ENCODE data around the gene PANK2.
"Not testable (repeated sequence)": the region's sequence is repeated elsewhere in the genome, so short reads cannot be mapped to it uniquely, and the experiment has no call there.

The PANK2 gene

DNA sequence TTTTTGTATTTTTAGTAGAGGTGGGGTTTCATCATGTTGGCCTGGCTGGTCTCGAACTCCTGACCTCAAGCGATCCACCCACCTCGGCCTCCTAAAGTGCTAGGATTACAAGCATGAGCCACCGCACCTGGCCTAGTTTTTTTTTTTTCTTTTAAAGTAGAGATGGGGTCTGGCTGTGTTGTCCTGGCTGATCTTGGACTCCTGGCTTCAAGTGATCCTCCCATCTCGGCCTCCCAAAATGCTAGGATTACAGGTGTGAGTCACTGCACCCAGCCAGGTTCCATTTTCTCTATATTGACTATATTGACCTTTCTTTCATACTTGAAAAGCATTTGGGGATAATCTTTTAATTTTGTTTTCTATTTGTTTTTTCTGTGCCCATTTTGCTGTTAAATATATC is 13.3 kb downstream of the PANK2 start:
- no peak for DNase-seq

DNA sequence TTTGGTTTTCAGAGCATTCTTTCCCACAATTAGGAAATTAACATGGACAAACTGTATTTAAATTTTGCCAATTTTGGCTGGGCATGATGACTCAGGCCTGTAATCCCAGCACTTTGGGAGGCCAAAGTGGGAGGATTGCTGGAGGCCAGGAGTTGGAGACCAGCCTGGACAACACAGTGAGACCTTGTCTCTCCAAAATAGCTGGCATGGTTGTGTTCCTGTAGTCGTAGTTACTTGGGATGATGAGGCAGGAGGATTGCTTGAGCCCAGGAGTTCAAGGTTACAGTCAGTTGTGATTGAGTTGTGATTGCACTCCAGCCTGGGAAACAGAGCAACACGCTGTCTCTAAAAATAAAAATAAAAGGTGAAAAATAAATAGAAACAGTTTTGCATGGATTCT is 15.0 kb downstream of the PANK2 start:
- DNase-seq = no peak

DNA sequence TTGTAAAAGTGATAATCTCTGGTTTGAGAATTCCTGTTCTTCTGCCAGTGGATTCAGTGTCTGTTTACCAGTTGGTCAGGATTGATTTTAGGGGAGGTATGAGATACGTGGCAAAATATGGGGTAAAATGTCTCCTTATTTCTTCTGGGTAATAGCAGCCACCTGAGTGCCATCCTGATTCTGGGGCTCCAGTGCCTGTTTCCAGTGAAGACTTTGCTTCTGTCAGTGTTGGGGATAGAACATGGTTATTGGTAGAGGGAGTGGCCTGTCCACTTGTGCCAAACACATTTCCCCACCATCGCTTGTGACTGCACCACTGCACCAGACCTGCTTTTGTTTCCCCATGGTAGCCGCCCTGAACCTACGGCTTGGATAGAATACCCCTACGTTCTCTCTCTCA is 15.7 kb downstream of the PANK2 start:
- no peak for DNase-seq

DNA sequence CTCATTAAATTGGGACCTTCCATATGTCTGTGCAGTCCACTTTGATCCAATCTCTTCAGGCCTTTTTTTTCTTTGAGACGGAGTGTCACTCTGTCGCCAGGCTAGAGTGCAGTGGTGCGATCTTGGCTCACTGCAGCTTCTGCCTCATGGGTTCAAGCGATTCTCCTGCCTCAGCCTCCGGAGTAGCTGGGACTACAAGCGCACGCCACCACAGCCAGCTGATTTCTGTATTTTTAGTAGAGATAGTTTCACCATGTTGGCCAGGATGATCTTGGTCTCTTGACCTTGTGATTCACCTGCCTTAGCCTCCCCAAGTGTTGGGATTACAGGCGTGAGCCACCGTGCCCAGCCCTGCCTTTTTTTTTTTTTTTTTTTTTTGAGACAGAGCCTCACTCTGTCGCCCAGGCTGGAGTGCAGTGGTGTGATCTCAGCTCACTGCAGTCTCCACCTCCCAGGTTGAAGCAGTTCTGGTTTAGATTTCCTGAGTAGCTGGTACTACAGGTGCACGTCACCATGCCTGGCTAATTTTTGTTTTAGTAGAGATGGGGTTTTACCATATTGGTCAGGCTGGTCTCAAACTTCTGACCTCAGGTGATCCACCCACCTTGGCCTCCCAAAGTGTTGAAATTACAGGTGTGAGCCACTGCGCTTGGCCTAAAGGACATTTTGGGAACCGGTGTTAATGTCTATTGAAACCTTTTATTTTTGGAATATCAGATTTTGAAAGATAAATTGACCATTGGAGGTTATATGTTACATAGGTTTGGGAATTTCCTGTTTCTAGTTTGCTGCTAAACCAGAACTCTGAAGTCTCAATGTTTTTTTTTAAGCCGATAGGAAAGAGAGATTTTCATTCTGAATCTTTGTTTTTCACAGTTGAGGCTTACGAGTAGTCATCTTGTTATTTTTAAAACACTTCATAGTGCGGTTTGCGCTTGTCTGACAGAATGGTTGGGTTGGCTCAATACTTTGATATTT is 17.8 kb downstream of the PANK2 start:
- DNase-seq = not testable (repeated sequence)

DNA sequence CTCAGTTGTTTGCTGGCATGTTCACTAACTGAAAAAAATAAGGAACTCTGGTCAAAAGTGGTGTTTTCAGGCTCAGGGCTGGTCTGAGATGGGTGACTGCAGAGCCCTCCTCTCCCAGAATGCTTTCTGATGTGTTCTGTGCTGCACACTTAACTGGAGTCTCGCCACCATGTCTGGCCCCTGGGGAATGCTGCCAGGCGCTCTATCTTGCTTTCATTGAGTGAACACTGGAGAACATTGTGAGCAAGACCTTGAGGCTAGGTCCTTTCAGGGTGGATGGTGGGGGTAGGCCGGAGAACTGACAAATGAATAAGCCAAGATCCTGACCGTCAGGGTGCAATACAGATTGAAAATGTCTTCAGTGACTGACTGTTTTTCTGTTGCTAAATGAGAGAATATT is 19.5 kb downstream of the PANK2 start:
- DNase-seq = no peak

DNA sequence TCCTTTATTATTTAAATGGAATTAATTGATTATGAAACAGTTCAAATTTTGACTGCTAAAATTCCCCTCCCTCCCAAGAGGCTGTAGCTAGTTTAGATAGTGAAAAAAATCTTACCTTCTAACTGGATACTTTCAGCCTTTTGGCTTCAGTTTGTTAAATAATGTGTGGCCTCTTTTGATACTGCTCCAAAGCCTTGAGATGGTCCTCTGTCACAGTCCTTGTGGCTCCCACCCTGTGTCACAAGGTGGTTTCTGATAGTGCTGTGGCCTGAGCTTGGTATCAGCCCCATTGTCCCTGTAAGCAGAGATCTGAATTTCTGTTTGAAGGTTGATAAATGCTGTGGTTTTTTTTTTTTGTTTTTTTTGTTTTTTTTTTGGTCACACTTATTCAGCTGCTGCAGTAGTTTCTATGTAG is 20.8 kb downstream of the PANK2 start:
- DNase-seq = no peak

DNA sequence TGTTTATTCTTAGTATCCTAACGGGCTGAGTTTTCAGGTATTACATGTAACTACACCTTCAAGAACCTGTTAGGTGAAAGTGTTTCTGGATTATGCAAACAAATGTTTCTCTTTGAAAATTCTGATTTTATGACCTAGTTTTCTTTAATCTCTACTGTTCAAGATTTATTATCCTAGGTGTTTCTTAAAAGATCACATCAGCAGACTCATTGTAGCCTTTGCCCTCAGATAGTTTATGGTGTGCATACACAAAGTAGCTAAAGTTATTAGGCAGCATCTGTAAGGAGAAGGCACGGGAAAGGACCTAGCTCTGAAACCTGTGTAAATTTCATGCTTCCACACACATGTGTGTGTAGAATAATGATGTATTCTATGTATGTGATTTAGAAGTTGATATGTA is 21.7 kb downstream of the PANK2 start:
- no peak for DNase-seq

DNA sequence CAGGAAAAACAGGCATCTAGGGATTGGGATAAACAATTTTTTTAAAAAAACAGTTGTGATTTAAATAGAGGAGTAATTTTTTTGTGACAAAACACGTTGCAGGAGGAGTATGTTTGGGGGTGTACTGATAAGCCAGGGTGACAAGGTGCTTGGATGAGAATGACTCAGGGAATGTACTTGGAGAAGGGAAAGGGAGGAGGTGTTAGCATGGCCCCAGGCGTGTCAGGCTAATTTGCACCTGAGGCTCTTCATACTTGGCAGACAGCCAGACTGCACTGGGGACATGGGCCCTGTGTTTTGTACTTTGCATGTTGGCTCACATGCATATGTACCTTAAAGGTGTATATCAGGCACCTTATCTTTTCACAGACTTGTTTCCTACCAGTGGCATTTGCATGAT is 22.8 kb downstream of the PANK2 start:
- DNase-seq = no peak

DNA sequence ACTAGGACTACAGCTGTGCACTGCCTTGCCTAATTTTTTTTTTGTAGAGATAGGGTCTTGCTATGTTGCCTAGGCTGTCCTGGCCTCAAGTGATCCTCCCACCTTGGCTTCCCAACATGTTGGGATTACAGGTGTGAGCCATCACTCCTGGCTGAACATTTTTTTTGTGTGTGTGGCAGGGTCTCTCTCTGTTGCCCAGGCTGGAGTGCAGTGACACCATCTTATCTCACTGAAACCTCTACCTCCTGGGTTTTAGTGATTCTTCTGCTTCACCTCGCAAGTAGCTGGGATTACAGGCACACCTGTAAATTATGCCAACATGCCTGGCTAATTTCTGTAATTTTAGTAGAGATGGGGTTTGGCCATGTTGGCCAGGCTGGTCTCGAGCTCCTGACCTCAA is 25.3 kb downstream of the PANK2 start:
- DNase-seq = no peak

DNA sequence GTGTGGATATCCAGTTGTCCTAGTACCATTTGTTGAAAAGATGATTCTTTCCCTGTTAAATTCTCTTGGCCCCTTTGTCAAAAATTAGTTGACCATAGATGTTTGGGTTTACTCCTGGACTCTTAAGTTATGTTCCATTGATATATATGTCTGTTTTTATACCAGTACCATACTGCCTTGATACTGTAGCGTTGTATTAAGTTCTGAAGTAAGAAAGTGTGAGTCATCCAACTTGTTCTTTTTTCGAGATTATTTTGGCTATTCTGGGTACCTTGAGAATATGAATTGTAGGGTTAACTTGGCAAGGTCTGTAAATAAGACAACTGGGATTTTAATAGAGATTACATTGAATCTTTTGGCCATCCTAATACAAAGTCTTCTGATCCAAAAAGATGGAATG is 26.5 kb downstream of the PANK2 start:
- no peak for DNase-seq

DNA sequence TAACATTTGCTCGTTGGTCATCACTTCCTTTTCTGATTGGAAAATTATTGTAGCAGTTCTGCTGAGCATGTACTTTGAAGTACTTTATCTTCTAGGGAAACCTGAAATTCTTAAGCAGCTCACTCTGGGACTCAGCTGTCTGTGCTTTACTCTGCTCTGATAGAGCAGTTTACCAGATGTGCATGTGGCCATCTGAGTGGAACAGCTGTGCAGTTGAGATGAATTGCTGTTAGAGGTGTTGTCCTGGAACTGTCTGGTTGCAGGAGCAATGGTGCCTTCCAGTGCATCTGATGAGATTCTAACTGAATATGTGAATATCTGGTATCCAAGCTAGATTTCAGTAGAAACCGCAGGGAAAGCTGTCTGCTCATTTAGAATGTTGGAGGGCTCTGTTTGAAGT is 27.2 kb downstream of the PANK2 start:
- DNase-seq = no peak

DNA sequence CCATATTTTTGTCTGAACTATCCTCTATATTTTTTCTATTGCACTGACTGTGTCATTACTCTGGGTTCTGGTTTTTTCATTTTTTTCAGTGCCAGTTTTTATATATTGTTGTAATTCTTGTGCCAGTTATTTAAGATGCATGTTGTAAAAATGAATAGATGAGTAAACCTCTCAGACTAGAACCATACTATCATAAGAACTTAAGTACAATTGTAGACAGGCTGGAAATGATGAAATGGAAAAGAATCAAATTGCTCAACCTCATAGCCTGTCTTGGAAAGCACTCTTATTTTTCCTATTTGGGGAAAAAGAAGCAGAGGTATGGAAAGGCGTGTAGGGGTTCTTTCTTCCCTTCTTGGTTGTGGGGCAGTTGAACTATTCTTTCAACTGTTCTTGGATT is 30.2 kb downstream of the PANK2 start:
- no peak for DNase-seq

DNA sequence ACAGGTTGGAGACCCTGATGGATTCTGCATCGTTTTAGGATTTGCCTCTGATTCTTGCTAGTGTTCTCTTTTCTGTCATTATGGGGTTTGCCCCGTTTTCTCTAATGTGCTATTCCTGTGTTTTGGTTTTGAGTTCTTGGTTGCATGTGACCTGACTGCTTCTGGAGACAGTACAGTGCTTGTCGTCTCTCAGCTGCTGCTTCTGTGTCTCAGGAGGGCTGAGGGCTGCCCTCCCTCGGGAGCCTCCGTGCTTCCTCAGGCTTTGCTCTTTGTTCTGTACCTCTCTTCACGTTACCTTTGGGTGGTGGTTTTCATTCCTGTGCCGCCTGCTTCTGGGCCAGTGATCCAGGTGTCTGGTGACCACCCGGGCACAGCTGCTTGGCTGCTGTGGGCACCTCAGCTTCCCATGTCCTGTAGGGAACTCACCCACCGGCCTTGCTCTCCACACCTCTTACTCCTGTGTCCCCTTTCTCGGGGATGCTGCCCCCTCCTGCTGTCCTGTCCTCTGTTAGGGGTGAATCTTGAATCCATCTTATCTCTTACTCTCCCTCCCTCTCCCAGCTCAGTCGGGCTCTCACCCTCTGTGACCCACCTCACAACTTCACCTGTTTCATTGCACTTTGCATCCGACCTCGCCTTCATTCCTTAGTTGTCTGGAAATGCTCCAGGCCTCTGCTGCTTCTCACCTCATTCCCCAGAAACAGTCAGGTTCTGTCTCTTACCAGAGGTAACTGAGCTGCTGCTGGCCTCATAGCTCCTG is 33.2 kb downstream of the PANK2 start:
- no peak for DNase-seq

DNA sequence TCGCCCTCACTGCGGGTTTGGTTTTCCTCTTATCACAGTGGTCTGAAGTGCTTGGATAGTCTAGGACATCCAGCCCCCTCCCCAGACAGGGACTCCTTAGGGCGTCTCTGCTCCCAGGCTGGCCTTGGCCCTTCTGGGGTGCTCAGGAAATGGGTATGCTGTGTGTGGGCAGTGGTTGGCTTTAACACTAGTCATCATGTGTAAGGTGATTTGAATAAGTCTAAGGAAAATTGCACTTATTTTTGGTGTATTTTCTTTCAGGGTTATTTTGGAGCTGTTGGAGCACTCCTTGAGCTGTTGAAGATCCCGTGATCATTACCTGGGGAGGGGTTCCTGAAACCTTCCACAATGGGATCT is 33.8 kb downstream of the PANK2 start:
- no peak for DNase-seq

DNA sequence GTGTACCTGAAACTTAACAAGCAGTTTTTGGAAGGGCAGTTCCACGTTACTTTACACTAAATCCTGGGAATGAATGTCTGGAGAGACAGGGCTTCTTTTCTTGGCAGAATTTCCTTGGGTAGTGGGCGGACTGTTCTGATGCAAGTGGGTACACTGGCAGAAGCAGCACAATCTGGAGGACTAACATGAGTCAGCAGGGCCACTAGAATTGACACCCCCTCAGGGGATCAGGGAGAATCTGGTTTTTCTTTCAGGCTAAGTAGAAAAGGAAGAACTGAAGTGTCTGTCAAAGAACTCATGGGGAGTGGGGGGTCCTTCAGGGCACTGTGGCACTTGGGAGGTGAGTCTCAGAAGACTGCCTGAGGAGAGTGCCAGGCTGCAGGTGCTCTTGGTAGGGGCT is 34.6 kb downstream of the PANK2 start:
- DNase-seq = no peak

DNA sequence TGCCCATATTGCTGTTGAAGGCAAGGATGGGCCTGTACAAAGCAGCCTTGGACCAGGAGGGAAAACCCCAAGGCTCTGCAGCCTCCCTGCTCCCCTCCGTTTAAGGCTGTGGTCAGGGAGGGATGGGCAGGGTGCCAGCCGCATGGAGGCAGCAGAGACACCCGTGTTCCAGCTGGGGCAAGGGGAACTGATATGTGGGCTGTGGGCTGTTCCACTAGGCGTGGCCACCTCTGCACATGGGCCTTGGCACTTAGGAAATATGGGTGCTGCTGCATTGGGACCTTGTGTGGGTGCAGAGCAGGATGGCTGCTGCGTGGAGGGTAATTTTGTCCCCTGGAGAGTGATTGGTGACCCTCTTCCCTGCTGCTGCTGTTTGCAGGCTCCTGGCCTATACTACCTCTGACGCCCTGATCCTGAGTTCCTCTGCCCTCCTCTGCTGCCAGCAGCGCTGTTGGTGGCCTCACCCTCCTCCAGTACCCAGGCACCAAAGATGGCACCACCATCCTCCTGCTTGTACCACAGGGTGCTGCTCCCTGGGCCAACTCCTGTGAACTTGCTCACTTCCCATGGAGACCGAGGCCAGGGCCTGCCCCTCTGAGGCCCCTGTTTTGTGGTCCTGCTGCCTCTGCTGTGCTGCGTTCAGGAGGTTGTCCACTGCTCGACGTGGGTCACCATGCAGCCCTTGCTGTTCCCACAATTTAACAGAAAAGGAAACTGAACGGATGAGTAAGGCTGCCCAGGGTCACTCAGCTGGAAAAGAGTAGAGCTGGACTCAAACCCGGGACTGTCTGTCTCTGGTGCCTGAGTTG is 35.3 kb downstream of the PANK2 start:
- DNase-seq = no peak

DNA sequence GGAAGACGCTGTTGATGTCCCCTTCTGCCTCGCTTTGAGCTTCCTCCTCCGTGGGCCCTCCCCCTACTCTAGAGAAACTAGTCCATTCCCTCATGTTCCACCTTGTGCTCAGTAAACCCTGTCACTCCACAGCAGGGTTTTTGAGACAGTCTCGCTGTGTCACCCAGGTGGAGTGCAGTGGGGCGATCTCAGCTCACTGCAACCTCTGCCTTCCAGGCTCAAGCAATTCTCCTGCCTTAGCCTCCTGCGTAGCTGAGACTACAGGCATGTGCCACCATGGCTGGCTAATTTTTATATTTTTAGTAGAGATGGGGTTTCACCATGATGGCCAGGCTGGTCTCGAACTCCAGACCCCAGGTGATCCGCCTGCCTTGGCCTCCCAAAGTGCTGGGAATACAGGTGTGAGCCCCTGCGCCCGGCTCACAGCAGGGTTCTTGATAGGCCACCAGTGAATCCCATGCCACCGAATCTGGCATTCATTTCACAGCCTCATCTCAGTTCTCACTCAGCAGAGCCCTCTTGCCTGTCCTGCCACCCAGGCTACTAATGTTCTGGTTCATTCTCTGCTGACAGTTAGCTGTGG is 36.0 kb downstream of the PANK2 start:
- no peak for DNase-seq

DNA sequence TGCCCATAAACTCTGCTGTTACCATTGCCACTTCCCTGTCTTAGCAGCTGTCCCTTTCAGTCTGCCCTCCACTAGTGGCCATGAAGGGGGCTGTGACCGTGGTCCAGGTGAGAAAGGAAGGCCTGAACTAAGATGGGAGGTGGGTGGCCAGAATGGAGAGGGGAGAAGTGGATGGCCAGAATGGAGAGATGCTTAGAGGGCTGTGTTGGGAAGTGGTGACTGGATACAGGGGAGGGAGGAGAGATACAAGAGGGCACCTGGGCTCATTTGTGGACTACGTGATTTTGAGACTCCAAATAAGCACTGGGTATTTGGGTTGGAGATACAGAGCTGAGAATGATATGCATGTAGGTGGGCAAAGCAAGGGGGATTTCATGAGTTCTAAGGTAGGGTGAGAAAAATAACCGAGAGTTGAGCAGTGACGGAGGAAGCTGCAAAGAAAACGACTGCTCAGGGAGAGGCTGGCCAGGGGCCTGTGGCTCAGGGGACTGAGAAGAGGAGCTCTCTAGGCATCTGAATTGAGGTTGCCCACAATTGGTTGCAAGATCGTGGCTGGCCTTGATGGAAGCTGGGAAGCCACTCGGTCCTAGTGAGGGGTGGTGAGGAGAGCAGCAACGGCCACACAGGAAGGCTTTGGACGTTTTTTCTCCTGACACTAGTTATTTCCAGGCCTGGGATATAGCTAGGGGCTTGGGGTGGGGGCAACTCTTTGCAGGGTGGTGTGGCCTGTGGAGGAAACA is 36.9 kb downstream of the PANK2 start:
- no peak for DNase-seq

DNA sequence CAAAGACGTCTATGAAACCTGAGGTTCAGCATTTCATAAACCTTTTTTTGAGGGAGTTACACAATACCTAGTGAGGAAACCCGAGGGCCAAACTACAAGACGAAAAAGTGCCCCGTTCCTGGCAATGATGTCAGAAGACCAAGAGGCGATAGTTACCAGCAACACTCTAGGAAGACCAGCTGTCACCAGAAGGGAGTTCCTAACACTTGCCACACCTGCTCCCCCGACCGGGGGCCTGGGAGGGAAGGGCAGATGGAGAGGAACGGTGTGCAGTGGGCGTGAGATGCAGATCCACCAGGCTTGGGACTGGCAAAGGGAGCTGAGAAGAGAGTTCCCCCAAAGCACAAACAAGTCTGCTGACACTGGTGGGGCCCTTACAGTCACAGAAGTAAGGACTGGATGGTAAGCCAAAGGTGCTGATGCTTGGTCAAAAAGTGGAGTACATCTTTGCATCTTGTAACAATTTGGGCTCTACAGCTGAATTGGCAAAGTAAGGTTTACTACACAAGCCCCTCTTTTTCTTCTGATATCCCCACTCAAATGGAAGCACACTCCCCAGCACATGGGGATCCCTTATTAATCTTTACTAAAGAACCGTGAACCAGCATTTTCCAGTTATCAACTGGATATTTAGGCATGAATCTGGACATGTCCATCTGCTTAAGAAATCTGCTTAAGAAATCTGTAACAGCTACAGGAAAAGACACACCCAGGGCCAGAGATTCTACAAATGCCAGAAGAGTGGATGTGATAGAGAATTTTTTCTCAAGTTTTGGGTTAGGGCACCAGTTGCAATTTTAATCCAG is 38.5 kb downstream of the PANK2 start:
- DNase-seq = no peak

DNA sequence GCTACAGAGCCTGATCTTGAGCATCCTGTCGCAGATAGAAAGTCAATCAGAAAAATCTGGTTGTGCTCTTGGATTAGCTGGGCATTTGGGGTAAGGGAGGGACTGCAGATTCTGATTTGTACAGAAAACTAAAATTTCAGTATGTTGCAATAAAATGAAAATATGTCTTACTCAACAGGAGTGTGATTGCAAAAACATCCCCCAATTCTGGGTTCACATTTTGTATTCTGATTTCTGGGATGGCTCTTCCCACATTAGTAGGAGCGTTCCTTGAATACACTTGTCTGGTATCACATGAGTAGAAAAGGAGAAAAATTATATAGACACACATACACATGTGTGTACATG is 40.5 kb downstream of the PANK2 start:
- no peak for DNase-seq
